Measurements from ENCODE around the gene PKD1L1. TPM values are rescaled to one million over a fixed set of nuclear protein-coding genes. Genes with fewer than 3 reads are reported as not detected.
"Not testable (repeated sequence)": the region's sequence is repeated elsewhere in the genome, so short reads cannot be mapped to it uniquely, and the experiment has no call there.

The PKD1L1 gene
- total RNA-seq, 2 donors from 2014 or later, result 0.13 to 0.20 TPM

- Mint-ChIP-seq H3K36me3 (ENCODE audit: low read depth) (no peaks in the 10 kb centered on the region), H3K27ac (no peak overlapping the region), H3K4me1 (peaks cover 29% of the 10 kb centered on the region), H3K4me3 (no peak overlapping the region), H3K9me3 (peaks cover 8% of the 10 kb centered on the region), H3K27me3 (ENCODE audit: insufficient read depth) (no peaks in the 10 kb centered on the region)
- Histone ChIP-seq H3K27me3 (ENCODE audit: control insufficient read depth, insufficient read depth, low read length, poor library complexity, severe bottlenecking) (no peaks in the 10 kb centered on the region), H3K4me3 (ENCODE audit: low read length) (no peak overlapping the region), H3K9ac (ENCODE audit: extremely low read depth, low read length, poor library complexity, severe bottlenecking) (no peak overlapping the region), H3K9me3 (ENCODE audit: control insufficient read depth, low read length) (no peaks in the 10 kb centered on the region), H3K27ac (ENCODE audit: low read depth, low read length) (no peak overlapping the region), H3K36me3 (ENCODE audit: control insufficient read depth, insufficient read depth, low read length) (no peaks in the 10 kb centered on the region), H3K4me1 (ENCODE audit: control insufficient read depth, insufficient read depth, low read length) (no peaks in the 10 kb centered on the region)
- peak; percentile 77 for TF ChIP-seq CTCF (conservative IDR thresholded peaks at IDR 0.05)
- DNase-seq, result no peak
- WGBS, 2 experiments (ENCODE audit: insufficient coverage in 1 of 2, insufficient read length in 1 of 2), result 89 to 91% methylated on average over 6 to 7 of the region's 8 CpGs
Observed at GRCh38 chr7:47988496-47989386, 40.5 kb upstream of the PKD1L1 start.

DNA sequence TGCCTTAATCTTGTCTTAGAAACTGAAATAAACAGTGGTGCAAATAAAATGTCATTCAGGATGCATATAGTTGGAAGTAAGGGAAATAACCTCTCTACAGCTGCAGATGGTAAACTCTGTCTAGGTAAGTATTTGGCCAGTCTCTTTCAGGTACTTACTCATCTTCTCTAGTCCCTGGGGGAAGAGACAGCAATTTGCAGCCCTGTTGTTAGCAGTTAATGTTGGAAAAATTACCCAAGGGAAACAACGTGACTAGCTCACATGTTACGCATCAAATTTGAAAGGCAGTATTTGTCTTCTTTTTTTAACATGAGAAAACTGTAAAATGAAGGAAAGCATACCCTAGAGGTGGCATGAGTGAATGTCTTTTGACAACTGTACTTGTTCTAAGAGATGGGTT lies 34.3 kb upstream of the PKD1L1 start:
- Mint-ChIP-seq H3K9me3 (no peaks in the 10 kb centered on the region), H3K4me3 (no peak overlapping the region), H3K27ac (no peak overlapping the region), H3K27me3 (ENCODE audit: insufficient read depth) (no peaks in the 10 kb centered on the region), H3K36me3 (ENCODE audit: low read depth) (peaks cover 8% of the 10 kb centered on the region), H3K4me1 (peaks cover 8% of the 10 kb centered on the region)
- Histone ChIP-seq H3K4me1 (ENCODE audit: control insufficient read depth, insufficient read depth, low read length) (peaks cover 6% of the 10 kb centered on the region), H3K36me3 (ENCODE audit: control insufficient read depth, insufficient read depth, low read length) (peaks cover 9% of the 10 kb centered on the region), H3K27ac (ENCODE audit: low read depth, low read length) (no peak overlapping the region), H3K9ac (ENCODE audit: extremely low read depth, low read length, poor library complexity, severe bottlenecking) (no peak overlapping the region), H3K9me3 (ENCODE audit: control insufficient read depth, low read length) (no peaks in the 10 kb centered on the region), H3K4me3 (ENCODE audit: low read length) (no peak overlapping the region), H3K27me3 (ENCODE audit: control insufficient read depth, insufficient read depth, low read length, poor library complexity, severe bottlenecking) (no peaks in the 10 kb centered on the region)
- DNase-seq, result no peak
- WGBS, 2 experiments (ENCODE audit: insufficient coverage in 1 of 2, insufficient read length in 1 of 2), result 67 to 69% methylated on average over 2 of the region's 2 CpGs
- TF ChIP-seq CTCF (conservative IDR thresholded peaks at IDR 0.05), result peak; percentile 25

- H3K4me3 ChIP-seq (ENCODE audit: low read length); H3K27ac Mint-ChIP-seq; H3K27me3 ChIP-seq (ENCODE audit: control insufficient read depth, insufficient read depth, low read length, poor library complexity, severe bottlenecking); H3K27ac ChIP-seq (ENCODE audit: low read depth, low read length); H3K4me1 ChIP-seq (ENCODE audit: control insufficient read depth, insufficient read depth, low read length); H3K27me3 Mint-ChIP-seq (ENCODE audit: insufficient read depth); DNase-seq; H3K9ac ChIP-seq (ENCODE audit: extremely low read depth, low read length, poor library complexity, severe bottlenecking); H3K9me3 Mint-ChIP-seq; H3K4me1 Mint-ChIP-seq; H3K4me3 Mint-ChIP-seq; H3K9me3 ChIP-seq (ENCODE audit: control insufficient read depth, low read length): not testable (repeated sequence)
- peaks cover 25% of the 10 kb centered on the region for H3K36me3 Mint-ChIP-seq (ENCODE audit: low read depth)
- 83 to 98% methylated on average over 4 of the region's 5 CpGs for WGBS, 2 experiments (ENCODE audit: insufficient coverage in 1 of 2, insufficient read length in 1 of 2)
- peaks cover 28% of the 10 kb centered on the region for H3K36me3 ChIP-seq (ENCODE audit: control insufficient read depth, insufficient read depth, low read length)
Observed at GRCh38 chr7:47980648-47981047, 32.4 kb upstream of the PKD1L1 start.
